Activated gamma-delta T cell (primary cell): ENCODE results near the gene HES7.

Source experiments
- DNase-seq: peaks from one replicate; lab custom pipeline; 2025; lab: John Stamatoyannopoulos, UW

The HES7 gene

GRCh38 chr17:8142887-8143580 lies 19.1 kb upstream of the HES7 start:
- DNase-seq: no peak

- DNase-seq: no peak
Measured at GRCh38 chr17:8142158-8142886, 18.4 kb upstream of the HES7 start.

- DNase-seq: no peak
Measured at GRCh38 chr17:8141741-8142140, 17.8 kb upstream of the HES7 start.

GRCh38 chr17:8141045-8141444 lies 17.1 kb upstream of the HES7 start:
- no peak for DNase-seq

GRCh38 chr17:8140065-8141029 lies 16.4 kb upstream of the HES7 start:
- no peak for DNase-seq

- DNase-seq: peak; percentile 89
Measured at GRCh38 chr17:8138672-8139371, 14.9 kb upstream of the HES7 start.

- no peak for DNase-seq
Measured at GRCh38 chr17:8138374-8138671, 14.4 kb upstream of the HES7 start.

- DNase-seq: no peak
Measured at GRCh38 chr17:8137645-8138373, 13.9 kb upstream of the HES7 start.

GRCh38 chr17:8133941-8134340 lies 10.0 kb upstream of the HES7 start:
- no peak for DNase-seq

GRCh38 chr17:8133399-8133798 lies 9.5 kb upstream of the HES7 start:
- no peak for DNase-seq

GRCh38 chr17:8131844-8132441 lies 8.0 kb upstream of the HES7 start:
- DNase-seq: no peak

GRCh38 chr17:8128125-8128784 lies 4.3 kb upstream of the HES7 start:
- no peak for DNase-seq

GRCh38 chr17:8126491-8127066 lies 2.7 kb upstream of the HES7 start:
- peak; percentile 35 for DNase-seq

GRCh38 chr17:8125947-8126490 lies 2.1 kb upstream of the HES7 start:
- no peak for DNase-seq

GRCh38 chr17:8125154-8125946 lies 1.4 kb upstream of the HES7 start:
- peak; percentile 33 for DNase-seq

- DNase-seq: no peak
Measured at GRCh38 chr17:8124350-8125153, 646 bp upstream of the HES7 start.

GRCh38 chr17:8122924-8123694 lies 797 bp downstream of the HES7 start:
- no peak for DNase-seq
